HFF-Myc (cell line): ENCODE measurements around the gene TMEM145.
A peak's percentile ranks its signal among the peaks of the same experiment; 100 is the strongest.

Source experiments
- DNase-seq: peaks from one replicate; pipeline ENCODE4 v3.0.0-alpha.2; 2011; ENCODE audit warnings: low read depth; ENCODE audit errors: extremely low read depth
- H3K4me3 ChIP-seq: replicated peaks from 2 replicates; pipeline ENCODE4 v1.5.1; 2011; ENCODE audit warnings: low read depth, mild to moderate bottlenecking, control low read depth, low read length
- CTCF ChIP-seq: IDR thresholded peaks from 2 replicates; pipeline ENCODE4 v1.5.1; 2012; ENCODE audit warnings: mild to moderate bottlenecking, low read depth, low read length, control low read depth; ENCODE audit errors: missing control alignments

Gene TMEM145

GRCh38 chr19:42293540-42293939 lies 19.6 kb upstream of the TMEM145 start:
- TF ChIP-seq CTCF, result no peak
- no peak for DNase-seq
- H3K4me3 ChIP-seq, result no peak overlapping the region

GRCh38 chr19:42293948-42294347 lies 19.2 kb upstream of the TMEM145 start:
- no peak for TF ChIP-seq CTCF
- no peak for DNase-seq
- no peak overlapping the region for H3K4me3 ChIP-seq

GRCh38 chr19:42294471-42295137 lies 18.5 kb upstream of the TMEM145 start:
- no peak for DNase-seq
- TF ChIP-seq CTCF, result no peak
- no peak overlapping the region for H3K4me3 ChIP-seq

- H3K4me3 ChIP-seq, result no peak overlapping the region
- DNase-seq, result no peak
- TF ChIP-seq CTCF, result no peak
Observed at GRCh38 chr19:42295342-42295741, 17.8 kb upstream of the TMEM145 start.

- DNase-seq, result no peak
- H3K4me3 ChIP-seq, result no peak overlapping the region
- peak; percentile 97 for TF ChIP-seq CTCF
Observed at GRCh38 chr19:42295831-42296525, 17.1 kb upstream of the TMEM145 start.

GRCh38 chr19:42297039-42297438 lies 16.1 kb upstream of the TMEM145 start:
- no peak for TF ChIP-seq CTCF
- no peak for DNase-seq
- H3K4me3 ChIP-seq, result no peak overlapping the region
